ENCODE results near the gene ZBTB7C.

ZBTB7C gene

DNA sequence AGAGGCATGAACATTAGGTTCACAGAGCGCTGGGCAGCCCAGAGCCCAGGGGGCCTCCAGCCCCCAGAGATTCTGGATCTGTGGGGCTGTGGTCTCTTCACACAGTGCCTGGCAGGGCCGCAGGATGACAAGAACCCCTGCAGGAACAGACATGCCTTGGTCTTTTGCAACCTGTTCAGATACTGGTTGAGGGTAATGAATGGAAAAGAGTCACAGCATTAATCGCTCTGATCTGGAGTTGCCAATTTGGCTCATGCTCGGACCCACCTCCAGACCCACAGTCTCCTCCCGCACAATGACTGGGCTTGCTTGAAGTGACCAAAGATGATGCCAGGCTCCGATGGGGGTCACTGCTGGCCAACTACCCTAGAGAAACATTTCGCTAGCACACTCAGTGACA lies 249.4 kb downstream of the ZBTB7C start:
- no peak for DNase-seq

DNA sequence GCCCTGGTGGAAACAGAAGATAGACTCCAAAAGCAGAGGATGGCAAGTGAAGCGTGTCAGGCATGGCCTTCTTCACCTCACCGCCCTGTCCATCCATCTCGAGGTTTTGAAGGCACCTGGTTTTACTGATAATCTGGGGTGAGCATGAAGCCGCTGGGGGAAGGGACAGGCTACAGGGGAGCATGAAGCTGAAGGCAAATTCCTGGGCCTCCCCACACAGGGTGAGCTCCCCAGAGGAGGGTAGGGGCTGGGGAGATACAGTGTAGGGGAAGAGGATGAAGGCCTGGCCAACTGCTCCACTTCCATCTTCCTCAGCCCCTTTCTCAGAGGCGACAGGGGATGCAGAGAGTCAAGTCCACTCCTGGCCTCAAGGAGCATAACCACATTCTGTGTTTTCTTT lies 250.5 kb downstream of the ZBTB7C start:
- DNase-seq, result no peak

DNA sequence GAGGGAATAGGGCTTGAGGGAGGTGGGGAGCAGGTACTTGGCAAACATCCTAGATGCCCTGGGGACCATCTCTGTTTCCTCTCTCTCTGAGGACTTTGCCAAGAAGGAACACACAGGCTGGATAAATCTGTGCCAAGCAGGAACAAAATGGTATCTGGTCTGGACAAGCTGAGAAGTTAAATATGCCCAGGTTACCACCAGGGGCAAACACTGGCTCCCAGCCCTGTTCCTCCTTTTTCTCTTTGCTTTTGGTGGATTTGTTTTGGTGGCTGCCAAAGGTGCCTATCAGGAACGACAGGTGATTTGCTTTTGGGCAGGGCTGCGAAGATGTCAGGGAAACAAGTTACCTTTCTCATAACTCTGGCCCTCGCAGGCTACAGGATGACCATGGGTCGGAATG lies 251.2 kb downstream of the ZBTB7C start:
- DNase-seq, result no peak

DNA sequence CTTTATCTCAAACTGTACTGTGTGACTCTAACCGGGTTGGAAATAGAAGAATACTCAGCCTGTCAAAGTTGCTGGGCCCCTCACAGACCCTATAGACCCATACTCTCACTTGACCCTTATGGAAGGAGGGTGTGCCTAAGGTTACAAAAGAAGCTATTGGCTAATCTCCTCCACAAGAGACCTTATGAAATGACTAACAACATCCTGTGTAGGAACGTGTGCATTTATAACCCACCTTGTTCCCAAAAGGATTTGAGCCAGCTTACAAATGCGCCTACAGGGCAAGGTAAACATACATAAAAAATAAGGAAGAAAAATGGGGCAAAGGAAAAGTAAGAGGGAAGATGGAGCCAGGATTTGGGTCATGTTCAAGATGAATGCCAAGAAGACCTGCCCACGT lies 253.3 kb downstream of the ZBTB7C start:
- DNase-seq, result no peak

DNA sequence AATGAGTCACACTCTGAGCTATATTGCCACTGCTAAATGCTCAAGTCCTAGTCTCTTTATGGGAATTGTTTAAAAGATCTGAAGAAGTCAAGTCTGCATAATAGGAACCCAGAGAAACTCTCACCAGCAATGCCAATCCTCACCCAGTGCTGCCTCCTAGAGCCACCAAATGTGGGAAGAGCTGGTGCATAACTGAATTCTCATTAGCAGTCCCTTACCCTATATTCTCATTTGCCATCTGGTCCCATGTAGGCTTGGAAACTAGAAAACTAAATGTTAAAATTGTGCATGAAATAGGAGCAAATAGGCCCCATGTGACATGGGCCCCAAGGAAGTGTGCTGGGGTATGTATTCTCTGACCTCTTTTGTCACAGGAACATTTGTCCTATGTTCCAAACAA lies 254.4 kb downstream of the ZBTB7C start:
- no peak for DNase-seq

DNA sequence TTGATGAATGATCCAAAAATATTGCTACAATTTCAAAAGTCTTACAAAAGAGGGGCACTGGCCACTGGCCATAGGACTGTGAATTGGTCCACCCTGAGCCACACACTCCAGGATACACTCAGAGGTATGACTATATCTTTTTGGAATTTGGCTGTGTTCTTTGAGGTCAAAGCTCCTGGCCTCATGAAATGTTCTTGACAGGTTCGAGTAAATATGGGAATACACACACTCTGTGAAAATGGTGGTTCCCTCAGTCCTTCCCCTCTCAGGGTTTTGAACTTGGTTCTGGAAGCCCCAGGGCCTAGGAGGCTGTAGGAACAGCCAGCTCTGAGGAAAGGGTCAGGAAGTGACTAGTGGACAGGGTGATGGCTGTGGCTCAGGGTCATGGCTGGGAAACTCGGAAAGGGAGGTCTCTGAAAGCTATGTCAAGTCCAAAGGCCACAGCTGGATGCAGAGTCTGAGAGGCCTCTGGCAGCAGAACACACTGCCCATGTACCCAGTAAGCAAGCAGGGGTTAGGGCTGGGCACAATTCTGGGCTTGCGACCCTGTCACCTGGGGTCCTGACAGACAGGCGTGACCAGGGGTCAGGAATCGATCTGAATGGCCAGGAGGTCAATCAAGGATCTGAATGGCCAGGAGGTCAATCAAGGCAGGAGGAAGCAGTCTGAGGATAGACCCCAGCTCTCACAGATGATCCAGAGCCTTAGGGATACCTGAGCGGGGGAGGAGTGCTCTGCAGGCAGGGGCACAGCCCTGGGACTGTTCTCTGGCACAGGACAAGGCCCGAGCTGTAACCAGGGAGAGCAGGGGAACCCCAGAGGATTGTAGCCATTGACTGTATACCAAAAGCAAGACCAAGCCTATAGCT lies 255.3 kb downstream of the ZBTB7C start:
- DNase-seq, result no peak

DNA sequence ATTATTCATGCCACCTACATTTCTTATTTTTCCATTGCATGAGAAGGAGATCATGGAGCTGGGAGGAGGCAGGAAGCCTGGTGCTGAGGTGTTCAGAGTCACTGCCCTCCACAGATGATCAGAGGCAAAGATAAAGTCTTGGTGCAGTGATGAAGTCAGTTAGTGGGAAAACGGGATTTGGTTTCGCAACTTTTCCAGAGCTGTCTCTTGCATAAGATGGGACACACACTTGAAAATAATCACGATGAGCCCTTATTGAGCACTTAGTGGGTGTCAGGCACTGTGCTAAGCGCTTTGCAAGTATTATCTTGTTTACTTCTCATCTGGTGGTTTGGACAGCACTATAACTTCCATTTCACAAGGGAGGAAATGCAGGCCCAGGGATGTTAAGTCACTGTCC lies 256.6 kb downstream of the ZBTB7C start:
- no peak for DNase-seq

DNA sequence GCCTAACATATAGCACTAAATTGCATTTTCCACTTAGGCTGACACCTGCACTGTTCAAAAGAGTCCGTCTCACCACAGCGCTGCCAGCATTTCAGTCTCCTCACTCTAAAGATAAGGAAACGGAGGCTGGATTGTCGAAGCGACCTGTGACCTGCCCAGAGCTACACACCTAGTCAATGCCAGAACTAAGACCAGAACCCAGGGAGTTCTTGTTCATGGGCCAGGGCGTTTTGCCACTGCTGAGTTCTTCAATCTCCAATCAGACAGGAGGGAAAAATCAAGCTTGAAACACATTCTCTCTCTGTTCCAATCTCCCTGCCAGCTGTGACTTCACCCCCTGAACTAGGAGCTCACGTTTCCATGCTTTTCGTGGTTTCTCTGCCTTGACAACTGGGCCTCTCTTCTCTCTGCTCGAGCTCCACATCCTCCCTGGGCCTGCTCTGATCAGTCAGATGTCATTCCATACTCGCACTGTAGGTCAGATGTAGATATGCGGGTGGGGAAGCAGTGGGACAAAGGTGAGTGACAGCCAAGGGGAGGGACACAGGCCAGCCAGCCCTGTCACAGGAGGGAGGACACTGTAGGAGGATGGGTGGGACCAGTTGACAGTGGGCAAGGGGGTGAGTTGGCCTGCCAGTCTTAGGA lies 257.6 kb downstream of the ZBTB7C start:
- DNase-seq, result no peak

DNA sequence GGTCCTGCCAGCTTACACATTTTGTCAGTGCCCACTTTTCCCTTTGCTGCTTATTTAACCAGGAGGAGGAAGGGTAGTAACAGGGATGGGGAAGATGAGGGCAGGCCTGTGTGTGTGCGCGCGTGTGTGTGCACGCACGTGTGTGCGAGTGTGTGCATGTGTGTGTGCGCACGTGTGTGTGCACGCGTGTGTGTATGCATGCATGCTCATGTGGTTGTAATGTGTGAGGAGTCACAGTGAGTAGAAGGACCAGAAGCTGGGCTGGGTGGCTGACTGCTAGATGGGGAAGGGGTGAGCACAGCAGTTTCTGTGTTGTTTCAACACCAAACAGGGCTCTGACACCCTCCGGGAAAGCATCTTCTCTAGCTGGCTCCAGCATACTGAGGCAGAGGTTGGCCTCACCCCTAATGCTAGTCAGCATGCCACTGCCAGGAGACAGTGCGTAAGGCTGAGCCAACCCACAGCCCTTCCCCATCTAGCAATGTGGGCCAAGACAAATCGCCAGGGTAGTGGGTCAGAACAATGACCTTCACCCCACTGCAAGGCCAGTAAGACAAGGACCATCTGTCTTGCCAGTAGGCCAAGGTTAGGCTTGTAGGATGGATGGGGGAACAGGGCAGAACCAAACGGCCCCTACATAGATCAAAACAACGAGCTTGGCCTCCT lies 260.0 kb downstream of the ZBTB7C start:
- DNase-seq, result no peak

DNA sequence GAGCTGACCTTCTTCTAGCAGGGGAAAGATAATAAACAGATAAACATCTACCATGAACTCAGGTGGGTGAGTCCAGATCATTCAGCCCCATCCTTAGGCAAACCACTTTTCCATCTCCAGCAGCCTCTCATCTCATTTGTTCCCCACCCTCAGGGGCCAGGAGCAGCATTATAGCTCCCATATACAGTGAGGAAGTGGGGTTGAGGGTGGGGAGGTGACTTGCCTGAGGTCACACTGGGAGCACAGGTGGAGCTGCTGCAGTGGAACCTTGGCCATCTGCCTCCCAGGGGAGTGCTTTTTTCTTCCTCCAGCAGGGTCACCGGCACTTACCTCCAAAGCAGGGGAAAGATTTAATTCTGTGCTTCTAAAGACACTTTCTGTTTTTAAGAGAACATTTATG lies 266.2 kb downstream of the ZBTB7C start:
- DNase-seq, result no peak

DNA sequence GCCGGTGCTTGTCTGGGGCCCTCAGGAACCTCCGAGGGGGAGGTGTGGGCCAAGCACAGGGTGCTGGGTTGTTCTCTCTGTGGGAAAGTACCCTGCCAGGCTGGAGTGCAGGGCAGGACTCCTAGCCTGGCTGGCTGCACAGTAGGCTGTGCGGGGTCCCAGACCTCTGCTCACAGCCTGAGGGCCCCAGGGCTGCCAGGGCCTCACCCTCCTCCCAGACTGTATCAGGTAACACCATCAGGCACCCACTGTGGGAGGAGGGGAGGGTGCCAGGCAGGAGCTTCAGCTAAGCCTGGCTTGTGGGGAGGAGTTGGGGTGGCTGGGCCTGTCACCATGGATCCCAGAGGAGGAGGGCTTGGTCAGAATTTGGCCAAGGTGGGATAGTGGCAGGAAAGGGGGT lies 266.8 kb downstream of the ZBTB7C start:
- DNase-seq, result no peak

DNA sequence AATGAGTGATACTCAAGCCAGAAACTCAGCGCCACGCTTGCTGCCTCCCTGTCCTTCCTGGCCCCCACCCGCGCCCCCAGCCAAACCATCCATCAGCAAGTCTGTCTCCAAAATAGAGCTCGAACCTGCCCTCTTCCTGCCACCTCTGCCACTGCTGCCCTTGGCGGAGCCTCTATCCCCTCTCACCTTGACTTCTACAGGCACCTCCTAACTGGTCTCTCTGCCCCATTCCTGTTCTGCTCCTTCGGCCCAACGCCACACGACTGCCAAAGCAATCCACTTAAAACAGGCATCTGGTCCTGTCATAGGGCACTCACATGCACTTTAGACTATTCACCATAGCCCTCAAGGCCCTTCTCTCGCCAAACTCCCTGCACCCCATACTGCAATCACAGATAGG lies 268.5 kb downstream of the ZBTB7C start:
- DNase-seq, result no peak

DNA sequence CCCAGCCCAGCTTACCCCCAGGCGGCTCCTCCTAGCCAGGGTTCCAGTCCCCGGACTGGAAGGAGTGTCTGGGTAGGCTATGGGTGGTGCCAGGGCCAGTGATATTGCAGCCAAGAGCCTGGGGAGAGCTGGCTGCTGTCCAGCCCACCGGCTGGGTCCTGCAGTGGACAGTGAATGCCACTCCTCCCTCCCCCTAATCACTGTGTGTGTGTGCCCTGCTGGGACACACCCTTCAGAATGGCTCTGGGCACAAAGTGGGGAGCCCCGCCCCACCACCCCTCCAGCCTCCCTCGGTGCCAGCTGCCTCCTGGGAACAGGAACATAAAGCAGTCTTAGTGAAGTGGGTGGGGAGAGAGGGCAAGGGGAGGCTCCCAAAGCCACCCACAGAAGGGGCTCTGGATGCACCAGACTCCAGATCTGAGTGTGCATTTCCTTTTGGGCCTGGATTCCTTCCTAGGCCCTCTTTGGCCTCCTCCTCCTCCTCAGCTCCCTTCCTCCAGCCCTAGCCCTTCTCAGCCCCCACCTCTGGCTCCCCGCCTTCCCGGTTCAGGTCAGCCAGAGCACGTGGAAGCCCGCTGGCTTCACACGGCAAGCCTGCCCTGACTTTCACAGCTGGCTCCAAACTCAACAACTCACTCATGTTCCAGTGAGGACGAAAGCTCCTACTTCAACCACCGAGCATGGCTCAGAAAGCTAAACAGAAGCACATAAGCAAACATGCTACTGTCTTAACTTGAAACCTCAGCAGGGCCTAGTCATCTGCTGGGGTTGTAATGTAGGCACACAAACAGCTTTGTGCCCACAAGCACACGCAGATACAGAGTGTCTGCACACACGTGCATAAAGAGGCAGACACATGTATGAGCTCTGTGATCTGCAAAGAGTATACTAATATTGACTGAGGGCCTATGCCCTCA lies 269.5 kb downstream of the ZBTB7C start:
- DNase-seq, result no peak

DNA sequence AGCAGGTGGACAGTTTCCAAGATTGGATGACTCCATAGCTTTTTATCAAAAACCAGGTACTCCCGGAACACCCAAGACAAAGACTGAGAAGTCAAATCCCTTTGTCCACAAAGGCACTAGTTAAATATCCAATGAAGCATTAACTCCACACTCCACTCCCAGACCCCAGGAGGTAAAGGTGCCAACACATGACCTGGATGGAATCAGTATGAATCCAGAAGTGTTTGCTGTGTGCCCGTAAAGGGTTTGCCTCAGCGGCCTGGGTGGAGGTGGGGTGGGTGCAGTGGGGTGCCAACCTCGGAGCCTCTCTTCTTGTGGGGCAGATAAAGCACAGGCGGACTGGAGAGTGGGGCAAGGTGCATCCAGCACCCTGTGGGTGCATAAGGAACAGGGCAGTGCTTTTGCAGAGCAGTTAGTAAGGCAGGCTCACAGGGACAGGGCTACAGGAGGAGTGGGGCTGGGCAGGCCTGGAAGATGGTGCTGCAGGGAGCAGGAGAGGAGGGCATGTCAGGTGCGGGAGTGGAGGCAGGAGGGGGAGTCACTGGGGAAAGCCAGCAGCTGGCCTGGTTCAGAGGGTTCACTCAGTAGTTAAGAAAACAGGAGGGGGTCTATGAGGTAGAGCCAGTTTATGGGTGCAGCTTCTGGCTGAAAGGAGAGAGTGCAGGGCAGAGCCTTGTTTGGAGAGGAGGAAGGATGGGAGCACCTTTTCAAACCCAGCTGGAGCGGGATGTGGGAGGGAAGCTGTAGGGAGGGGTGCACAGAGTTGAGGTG lies 270.3 kb downstream of the ZBTB7C start:
- DNase-seq, result no peak

DNA sequence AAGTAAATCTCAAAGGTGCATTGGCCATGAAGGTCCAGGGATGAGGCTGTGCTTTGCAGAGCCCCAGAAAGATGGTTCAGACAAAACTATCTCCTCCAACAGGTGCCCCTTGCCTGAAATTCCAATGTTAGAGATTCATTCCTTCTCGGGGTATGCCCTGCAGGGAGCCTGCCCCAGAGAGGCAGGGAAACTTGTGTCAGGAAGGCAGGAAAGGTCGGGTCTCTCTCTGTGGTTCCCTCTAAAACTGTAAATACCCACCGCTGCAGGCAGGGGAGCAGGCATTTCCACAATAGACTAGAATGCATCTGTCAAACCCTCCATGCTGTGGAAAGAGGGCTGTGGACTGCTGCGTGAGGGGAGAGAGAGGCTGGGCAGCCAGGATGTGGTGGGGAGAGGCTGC lies 271.0 kb downstream of the ZBTB7C start:
- no peak for DNase-seq

DNA sequence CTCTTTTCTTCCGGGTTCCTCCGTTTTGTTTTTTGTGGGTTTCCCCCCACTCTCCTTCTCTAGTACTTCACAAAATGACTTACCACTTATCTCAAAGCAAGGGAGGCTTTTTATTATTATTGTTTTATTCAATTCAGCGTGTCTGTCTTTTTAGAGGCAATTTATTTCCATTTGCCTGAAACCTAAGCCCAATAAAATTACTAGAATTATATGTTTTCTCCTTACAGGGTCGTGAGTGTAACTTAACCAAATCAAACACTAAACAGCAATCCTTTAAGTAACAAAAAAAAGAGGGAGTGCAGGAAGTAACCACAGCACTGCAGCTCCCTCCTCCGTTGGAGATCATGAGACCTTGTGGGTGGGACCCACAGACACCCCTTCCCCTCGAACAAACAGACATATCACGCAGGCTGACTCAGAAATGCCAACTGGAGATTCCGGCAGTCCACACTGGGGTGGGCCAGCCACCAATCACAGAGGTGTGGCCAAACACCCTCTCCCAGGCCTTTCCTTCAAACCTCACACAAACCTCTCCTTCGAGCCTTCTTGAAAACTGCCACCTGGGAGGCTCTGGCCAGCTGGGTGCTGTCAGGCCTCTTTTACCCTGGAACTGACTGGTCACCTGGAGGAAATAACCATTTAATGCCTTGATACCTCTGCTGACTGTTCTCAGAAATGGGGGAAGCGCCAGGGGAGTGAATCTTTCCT lies 271.7 kb downstream of the ZBTB7C start:
- DNase-seq, result no peak

DNA sequence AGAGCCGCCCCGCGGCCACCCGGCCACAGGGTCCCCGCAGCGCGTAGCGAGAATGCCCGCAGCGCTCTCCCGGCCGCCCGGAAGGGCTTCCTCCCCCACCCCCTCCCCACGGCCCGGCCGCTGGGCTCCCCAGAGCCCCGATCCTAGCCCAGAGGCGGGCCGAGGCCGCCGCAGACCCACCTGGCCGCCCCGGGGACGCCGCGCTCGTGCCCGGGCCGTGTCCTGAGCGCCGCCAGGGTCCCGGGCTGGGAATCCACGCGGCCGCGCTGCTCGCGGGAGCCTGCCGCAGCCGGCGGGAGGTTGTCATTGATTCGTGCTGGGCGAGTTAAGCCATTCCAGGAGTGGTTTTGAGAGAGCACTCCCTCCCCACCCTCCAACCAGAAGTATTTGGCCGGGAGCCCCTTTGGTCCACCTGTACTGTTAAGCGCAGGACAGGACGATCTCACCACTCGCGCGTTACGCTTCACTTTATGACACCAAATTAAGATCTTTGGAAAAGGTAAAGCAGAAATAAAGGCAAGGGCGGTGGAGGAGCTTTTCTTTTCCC lies 272.3 kb downstream of the ZBTB7C start:
- DNase-seq, result no peak

DNA sequence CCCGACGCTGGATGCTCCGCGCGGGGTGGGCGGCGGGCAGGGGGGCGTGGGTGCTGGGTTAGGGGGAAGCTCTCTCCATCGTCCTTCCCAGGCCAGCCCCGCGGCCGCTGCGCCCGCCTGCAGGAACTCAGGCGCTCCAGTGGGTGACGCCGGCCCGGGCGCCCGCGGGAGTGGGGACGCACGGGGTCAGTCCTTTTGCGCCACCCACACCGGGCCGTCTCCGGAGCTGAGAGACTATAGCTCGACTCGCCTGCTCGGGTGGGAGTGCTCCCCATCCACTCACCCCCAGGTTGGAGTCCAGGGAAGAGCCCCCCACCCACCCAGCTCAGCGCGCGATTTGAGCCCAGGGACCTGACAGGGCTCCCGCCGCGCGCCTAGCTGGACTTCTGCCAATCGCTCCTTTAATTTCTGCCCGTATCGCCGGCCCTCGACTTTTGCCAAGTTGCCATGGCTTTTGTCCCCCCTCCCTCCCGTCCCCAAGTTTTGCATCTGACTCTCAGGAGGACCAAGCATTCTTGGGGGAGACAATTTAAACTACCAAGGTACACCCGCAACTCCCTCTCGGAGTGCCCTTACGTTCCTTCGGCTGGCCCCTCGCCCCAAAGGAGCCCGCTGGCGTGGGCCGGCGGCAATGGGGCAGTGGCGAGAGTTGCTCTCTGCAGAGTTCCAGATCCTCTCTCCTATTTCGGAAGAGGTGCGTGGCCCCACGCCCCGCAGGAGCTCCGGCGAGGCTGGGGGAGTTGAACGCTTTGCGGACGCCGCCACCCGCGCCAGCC lies 272.9 kb downstream of the ZBTB7C start:
- no peak for DNase-seq

DNA sequence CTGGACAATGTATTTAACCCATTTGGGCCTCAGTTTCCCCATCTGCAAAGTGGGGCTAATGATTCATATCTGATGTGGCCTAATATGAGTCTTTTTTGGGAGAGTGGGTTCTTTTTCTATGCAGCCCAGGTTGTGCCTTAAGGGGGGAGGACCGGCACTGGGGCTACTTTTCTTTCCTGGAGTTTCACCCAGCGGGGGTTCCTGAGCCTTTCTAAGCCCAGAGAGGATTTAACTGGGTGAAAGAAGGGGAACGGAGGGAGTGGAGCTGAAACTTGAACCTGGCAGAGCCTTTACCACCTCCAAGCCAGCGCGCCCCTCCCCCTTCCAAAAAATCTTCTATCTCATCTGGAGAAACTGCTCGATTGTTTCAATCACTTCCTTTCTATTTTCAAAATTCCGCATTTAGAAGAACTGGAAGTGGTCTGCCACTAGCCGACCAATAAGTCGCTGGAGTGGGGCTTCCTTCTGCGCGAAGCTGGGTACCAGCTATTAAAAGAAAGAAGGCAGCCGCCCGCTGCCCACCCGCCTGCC lies 273.7 kb downstream of the ZBTB7C start:
- no peak for DNase-seq

DNA sequence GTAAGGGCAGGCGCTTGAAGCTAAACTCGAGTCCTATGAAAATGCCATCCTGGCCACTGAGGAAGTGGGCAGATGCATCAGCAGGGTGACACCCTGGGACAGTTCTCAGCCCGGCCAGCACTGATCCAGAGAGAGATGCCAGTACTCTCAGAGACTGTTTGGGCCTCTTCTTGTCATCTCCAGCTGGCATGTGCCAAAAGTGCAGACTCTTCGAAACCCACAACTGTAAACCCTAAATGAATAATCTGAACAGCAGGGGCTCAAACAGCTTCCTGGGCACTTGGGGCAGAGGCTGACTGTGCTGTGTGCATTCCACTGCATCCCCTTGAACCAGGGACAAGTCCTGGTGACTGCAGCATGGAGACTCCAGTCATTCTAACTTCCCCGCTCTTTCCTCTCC lies 274.6 kb downstream of the ZBTB7C start:
- no peak for DNase-seq

All from activated CD4-positive, alpha-beta T cell treated with anti-CD3 and anti-CD28 coated beads for 48 hours (primary cell).